ENCODE data around the gene B3GNT3. TPM values are rescaled to one million over a fixed set of nuclear protein-coding genes. Genes with fewer than 3 reads are reported as not detected.

B3GNT3 gene
- total and polyA plus RNA-seq, 2 of the 4 experiments (the other 2 are of a cell fraction): not detected

DNA sequence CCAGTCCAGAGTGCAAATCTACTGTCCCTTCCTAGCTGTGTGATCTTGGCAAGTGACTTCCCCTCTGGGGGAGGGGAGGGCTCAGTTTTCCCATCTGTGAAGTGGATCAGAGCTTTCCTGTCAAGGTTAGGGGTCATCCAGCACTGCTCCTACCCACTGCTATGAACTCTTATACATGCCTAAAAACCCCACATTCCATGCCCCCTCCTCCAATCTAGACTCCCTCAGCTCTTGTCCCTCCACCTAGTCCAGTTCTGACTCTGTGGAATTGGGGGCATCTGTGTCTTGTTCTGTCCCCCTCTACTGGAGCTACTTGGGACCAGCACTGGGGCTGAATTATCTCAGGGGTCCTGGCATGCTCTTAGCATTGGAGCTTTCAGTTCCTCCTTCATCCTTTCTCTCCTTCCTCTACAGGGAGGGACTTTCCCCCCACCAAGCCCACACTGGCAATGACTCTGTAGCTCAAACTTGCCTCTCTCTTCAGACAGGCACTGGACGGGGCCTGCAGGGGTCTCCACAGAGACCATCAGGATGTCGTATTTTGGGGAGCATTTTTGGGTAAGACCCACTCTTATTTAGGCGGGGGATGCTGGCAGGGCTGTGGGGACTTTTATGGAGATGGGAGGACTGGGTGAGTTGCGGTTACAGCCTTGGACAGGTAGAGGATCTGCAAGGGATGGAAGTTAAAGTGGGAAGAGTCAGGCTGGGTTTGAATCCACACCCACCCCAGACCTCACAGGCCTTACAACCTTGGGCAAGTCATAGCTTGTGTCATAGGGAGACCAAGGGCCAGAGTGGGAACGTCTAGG is 40.1 kb upstream of the B3GNT3 start:
- Histone ChIP-seq H2BK5ac (ENCODE audit: low read depth, low read length, poor library complexity, severe bottlenecking) (no peak overlapping the region), H2BK120ac (ENCODE audit: low read depth, low read length) (no peak overlapping the region), H3K14ac (replicated peaks; ENCODE audit: low read depth, low read length) (no peak overlapping the region), H2AK9ac (replicated peaks; ENCODE audit: low read depth, low read length, poor library complexity) (no peak overlapping the region), H4K91ac (ENCODE audit: insufficient read depth, low read depth, low read length) (no peak overlapping the region), H3K36me3 (ENCODE audit: control insufficient read depth, insufficient read depth, low read length) (no peaks in the 10 kb centered on the region), H3K56ac (ENCODE audit: extremely low read depth, insufficient read depth, low read length) (no peak overlapping the region), H3K9me3 (ENCODE audit: control insufficient read depth, insufficient read depth, low read length) (no peaks in the 10 kb centered on the region), H3K18ac (ENCODE audit: low read depth, low read length) (no peak overlapping the region), H3K27ac (ENCODE audit: insufficient read depth, low read length) (no peak overlapping the region), H4K20me1 (ENCODE audit: insufficient read depth, low read length) (no peaks in the 10 kb centered on the region), H3K4me2 (ENCODE audit: low read depth, low read length) (no peak overlapping the region), H3K9ac (ENCODE audit: low read depth, low read length) (no peak overlapping the region), H2BK15ac (ENCODE audit: low read depth, low read length) (no peak overlapping the region), H3K79me1 (ENCODE audit: low read depth in 1 of 2, low read length in 2 of 2) (no peaks in the 10 kb centered on the region), H3K4me1 (ENCODE audit: control insufficient read depth, insufficient read depth, low read length) (no peaks in the 10 kb centered on the region), H3K4ac (ENCODE audit: low read depth, low read length) (no peak overlapping the region), H3K27me3 (ENCODE audit: control insufficient read depth, insufficient read depth, low read length) (peaks cover 10% of the 10 kb centered on the region; the same call in 1 of the 2 replicates), H4K5ac (ENCODE audit: low read depth, low read length) (no peak overlapping the region), H4K8ac (ENCODE audit: low read depth in 2 of 2, low read length in 2 of 2) (no peak overlapping the region), H3K9me1 (ENCODE audit: insufficient read depth, low read length) (no peaks in the 10 kb centered on the region), H3K4me3 (ENCODE audit: insufficient read depth, low read depth, low read length) (no peak overlapping the region), H2AFZ (replicated peaks; ENCODE audit: low read length, poor library complexity) (no peak overlapping the region), H2AK5ac (ENCODE audit: low read depth, low read length) (no peak overlapping the region), H2BK20ac (ENCODE audit: low read depth, low read length) (no peak overlapping the region), H3K23ac (ENCODE audit: low read depth, low read length) (no peak overlapping the region)
- WGBS, 2 experiments (ENCODE audit: extremely low coverage in 2 of 2, insufficient read length in 1 of 2): no CpG with 5 or more reads among the region's 5 CpGs
- BruUV-seq (replicated peaks): no TSS peak
- no peak for DNase-seq
- POLR2A ChIA-PET (ENCODE audit: unreplicated experiment): no interaction called here
- in situ Hi-C loops (cut with MboI; ENCODE audit: low sequenced_read_pairs): no loop called here
- dilution Hi-C loops (cut with HindIII; ENCODE audit: low sequenced_read_pairs, unreplicated experiment): no loop called here
- ATAC-seq (ENCODE audit: low read depth): no peak
- TF ChIP-seq MAFK (IDR thresholded peaks at IDR 0.05; ENCODE audit: low read depth, low read length) (no peak), RFX5 (IDR thresholded peaks at IDR 0.05; ENCODE audit: low read depth, low read length) (no peak), FOS (IDR thresholded peaks at IDR 0.05; ENCODE audit: low read depth, low read length) (no peak)
- CTCF ChIA-PET: no interaction called here
- intact Hi-C loops (cut with micrococcal nuclease): no loop called here
